NCI-H1105 (cell line): Measurements from ENCODE around the gene GUCA2B.

ENCODE experiments used
- DNase-seq: peaks from one replicate; lab custom pipeline; 2025; lab: John Stamatoyannopoulos, UW

GUCA2B gene

GRCh38 chr1:42165511-42166210, 12.5 kb downstream of the GUCA2B start:
- DNase-seq, result peak; percentile 95

- no peak for DNase-seq
Measured at GRCh38 chr1:42167611-42168390, 14.6 kb downstream of the GUCA2B start.

GRCh38 chr1:42168391-42168670, 15.1 kb downstream of the GUCA2B start:
- DNase-seq, result no peak

GRCh38 chr1:42168763-42169162, 15.6 kb downstream of the GUCA2B start:
- no peak for DNase-seq

- DNase-seq, result no peak
Measured at GRCh38 chr1:42170779-42171621, 17.8 kb downstream of the GUCA2B start.

- DNase-seq, result no peak
Measured at GRCh38 chr1:42171679-42172266, 18.6 kb downstream of the GUCA2B start.

GRCh38 chr1:42172381-42173133, 19.3 kb downstream of the GUCA2B start:
- DNase-seq, result no peak

- DNase-seq, result peak; percentile 63
Measured at GRCh38 chr1:42173155-42173933, 20.1 kb downstream of the GUCA2B start.

- no peak for DNase-seq
Measured at GRCh38 chr1:42173961-42174735, 20.9 kb downstream of the GUCA2B start.

GRCh38 chr1:42175314-42176054, 22.3 kb downstream of the GUCA2B start:
- no peak for DNase-seq

- DNase-seq, result peak; percentile 48
Measured at GRCh38 chr1:42176902-42177519, 23.8 kb downstream of the GUCA2B start.

- peak; percentile 83 for DNase-seq
Measured at GRCh38 chr1:42177541-42177981, 24.4 kb downstream of the GUCA2B start.

GRCh38 chr1:42178249-42178648, 25.0 kb downstream of the GUCA2B start:
- DNase-seq, result no peak

GRCh38 chr1:42179275-42179674, 26.1 kb downstream of the GUCA2B start:
- no peak for DNase-seq

GRCh38 chr1:42179900-42180329, 26.7 kb downstream of the GUCA2B start:
- DNase-seq, result no peak

GRCh38 chr1:42181687-42182086, 28.5 kb downstream of the GUCA2B start:
- DNase-seq, result no peak

GRCh38 chr1:42183210-42183956, 30.2 kb downstream of the GUCA2B start:
- DNase-seq, result no peak

GRCh38 chr1:42183957-42184268, 30.7 kb downstream of the GUCA2B start:
- DNase-seq, result no peak
